HL-60/S4 treated with phorbol 12-myristate 13-acetate at 8.2 ng/mL for 4 days and 3 days (cell line): Measurements from ENCODE around the gene CENPO.

Experiments
- in situ Hi-C: fragments of 300-500 bp; cut with MboI; formaldehyde crosslinking; loops from 2 replicates; pipeline ENCODE4 v1.15.0; 2022; ENCODE audit warnings: low sequenced_read_pairs

The CENPO gene

GRCh38 chr2:24822049-24822706 is 29.0 kb downstream of the CENPO start:
- in situ Hi-C loops = loop anchor here (10.0 kb wide), 1 partner anchor 417 kb away; no protein-coding TSS in a partner anchor

- in situ Hi-C loops = loop anchor here (10.0 kb wide), 1 partner anchor 419 kb away; no protein-coding TSS in a partner anchor
These were observed 30.9 kb downstream of the CENPO start for GRCh38 chr2:24824071-24824588.

GRCh38 chr2:24824966-24825882 is 32.0 kb downstream of the CENPO start:
- in situ Hi-C loops = loop anchor here (10.0 kb wide), 1 partner anchor 420 kb away; no protein-coding TSS in a partner anchor

GRCh38 chr2:24825883-24826772 is 32.9 kb downstream of the CENPO start:
- in situ Hi-C loops = loop anchor here (10.0 kb wide), 1 partner anchor 421 kb away; no protein-coding TSS in a partner anchor

GRCh38 chr2:24826773-24827145 is 33.5 kb downstream of the CENPO start:
- in situ Hi-C loops = loop anchor here (10.0 kb wide), 1 partner anchor 422 kb away; no protein-coding TSS in a partner anchor

- in situ Hi-C loops = loop anchor here (10.0 kb wide), 1 partner anchor 423 kb away; no protein-coding TSS in a partner anchor
These were observed 34.4 kb downstream of the CENPO start for GRCh38 chr2:24827321-24828237.

- in situ Hi-C loops = loop anchor here (10.0 kb wide), 1 partner anchor 424 kb away; no protein-coding TSS in a partner anchor
These were observed 35.2 kb downstream of the CENPO start for GRCh38 chr2:24828238-24828996.

- in situ Hi-C loops = no loop called here
These were observed 37.1 kb downstream of the CENPO start for GRCh38 chr2:24830351-24830750.

GRCh38 chr2:24830786-24831185 is 37.6 kb downstream of the CENPO start:
- in situ Hi-C loops = no loop called here

- in situ Hi-C loops = no loop called here
These were observed 38.2 kb downstream of the CENPO start for GRCh38 chr2:24831221-24832072.

- in situ Hi-C loops = no loop called here
These were observed 38.8 kb downstream of the CENPO start for GRCh38 chr2:24832073-24832461.

- in situ Hi-C loops = no loop called here
These were observed 39.3 kb downstream of the CENPO start for GRCh38 chr2:24832521-24832920.

- in situ Hi-C loops = no loop called here
These were observed 39.9 kb downstream of the CENPO start for GRCh38 chr2:24832931-24833701.

GRCh38 chr2:24833821-24834732 is 40.9 kb downstream of the CENPO start:
- in situ Hi-C loops = no loop called here

- in situ Hi-C loops = no loop called here
These were observed 41.6 kb downstream of the CENPO start for GRCh38 chr2:24834733-24835395.
